K562 (cell line): ENCODE results near the gene EPHA2. TPM values are rescaled to one million over a fixed set of nuclear protein-coding genes. Genes with fewer than 3 reads are reported as not detected.

ENCODE experiments used
- ATAC-seq: fragments of 200-7000 bp; cut with Tn5 transposase; 3 replicates; pipeline ENCODE4 v1.9.1; 2020; ENCODE audit warnings: moderate library complexity
- BruUV-seq: library from RNA; stranded (reverse); fragments of 400-500 nt; replicated peaks from 2 replicates; lab custom pipeline; 2021; lab: Mats Ljungman, UMichigan
- CTCF ChIA-PET: fragments of 300-600 bp; formaldehyde crosslinking; extraction: SDS; loops from one replicate; lab custom pipeline; 2021; ENCODE audit warnings: low intra/inter-chr PET ratio; lab: Yijun Ruan, JAX
- POLR2A ChIA-PET: fragments of 300-600, 350-650 bp; sonication (Branson Sonifier 250); formaldehyde crosslinking; extraction: SDS; loops from one replicate; lab custom pipeline; 2021; ENCODE audit warnings: antibody characterized with exemption, inconsistent platforms; lab: Yijun Ruan, JAX
- DNase-seq, 4 experiments: peaks; one replicate each; pipeline versions ENCODE4 v3.0.0 to v3.0.0-alpha.2; 2011 to 2018; ENCODE audit warnings: low spot score in 3 of 4, mixed read lengths in 3 of 4; ENCODE audit errors: extremely low read depth in 1 of 4
- FAIRE-seq: peaks from 2 replicates; lab custom pipeline; 2011; peaks lifted over from hg19 to GRCh38; lab: Jason Lieb, UNC
- H2AFZ ChIP-seq: 2 replicates; pipeline ENCODE4 v1.6.0; 2011; ENCODE audit warnings: low read depth, low read length, control low read depth, inconsistent platforms
- H3K27ac ChIP-seq: fragments of 200-600 bp; 3 replicates; pipeline ENCODE4 v1.8.0; 2011; ENCODE audit warnings: low read depth, mild to moderate bottlenecking, control low read depth, inconsistent platforms, low read length, moderate library complexity, mixed read lengths; ENCODE audit errors: extremely low read depth
- H3K27me3 ChIP-seq, 2 experiments: fragments of 300-600 bp in 1 of 2; 2 replicates in 1 of 2; 3 replicates in 1 of 2; pipeline versions ENCODE4 v1.6.0 to v1.8.0; 2011; ENCODE audit warnings: inconsistent platforms in 2 of 2, low read length in 2 of 2, mild to moderate bottlenecking in 1 of 2, mixed read lengths in 1 of 2, moderate library complexity in 1 of 2; ENCODE audit not compliant: control insufficient read depth in 2 of 2, insufficient read depth in 2 of 2
- H3K36me3 ChIP-seq: fragments of 300-600 bp; 3 replicates; pipeline ENCODE4 v1.8.0; 2011; ENCODE audit warnings: mild to moderate bottlenecking, low read length, inconsistent platforms; ENCODE audit not compliant: control insufficient read depth, insufficient read depth
- H3K4me1 ChIP-seq, 2 experiments: fragments of 200-600 bp in 1 of 2; replicated peaks in 1 of 2; 2 replicates in 1 of 2; 3 replicates in 1 of 2; pipeline versions ENCODE4 v1.5.1 to v1.8.0; 2011; ENCODE audit warnings: inconsistent platforms in 2 of 2, low read length in 2 of 2, mild to moderate bottlenecking in 1 of 2, mixed read lengths in 1 of 2, moderate library complexity in 1 of 2; ENCODE audit not compliant: control insufficient read depth in 2 of 2, insufficient read depth in 2 of 2
- H3K4me2 ChIP-seq: 2 replicates; pipeline ENCODE4 v1.6.1; 2011; ENCODE audit warnings: low read length, control low read depth, inconsistent platforms, mixed read lengths; ENCODE audit not compliant: insufficient read depth
- H3K4me3 ChIP-seq: fragments of 200-600 bp; sonication (generic), shearing (Covaris generic); 2 replicates; pipeline ENCODE4 v1.5.1; 2016; ENCODE audit warnings: control low read depth, inconsistent platforms
- H3K79me2 ChIP-seq: fragments of 200-600 bp; 3 replicates; pipeline ENCODE4 v1.8.0; 2011; ENCODE audit warnings: low read length, inconsistent platforms; ENCODE audit not compliant: control insufficient read depth, insufficient read depth
- H3K9ac ChIP-seq, 2 experiments: 2 replicates each; pipeline versions ENCODE4 v1.6.0 to v1.6.1; 2011; ENCODE audit warnings: low read depth in 2 of 2, low read length in 2 of 2, control low read depth in 1 of 2, inconsistent platforms in 1 of 2, mild to moderate bottlenecking in 1 of 2, mixed read lengths in 1 of 2; ENCODE audit not compliant: insufficient read depth in 1 of 2
- H3K9me1 ChIP-seq: one replicate; pipeline ENCODE4 v1.6.0; 2011; ENCODE audit warnings: inconsistent platforms, mild to moderate bottlenecking, low read length, moderate library complexity; ENCODE audit not compliant: control insufficient read depth, insufficient read depth
- H3K9me3 ChIP-seq: replicated peaks from 2 replicates; pipeline ENCODE4 v1.5.1; 2011; ENCODE audit warnings: low read depth, low read length, inconsistent platforms; ENCODE audit not compliant: control insufficient read depth, insufficient read depth
- H4K20me1 ChIP-seq: replicated peaks from 2 replicates; pipeline ENCODE4 v1.6.1; 2011; ENCODE audit warnings: low read length, inconsistent platforms, mixed read lengths; ENCODE audit not compliant: control insufficient read depth, insufficient read depth
- KLF1 ChIP-seq: fragments of 450-650 bp; IDR thresholded peaks from 2 replicates; pipeline ENCODE4 v1.6.1; 2016; ENCODE audit warnings: missing genetic modification characterization, missing compliant biosample characterization
- PPARD ChIP-seq: fragments of 250-450 bp; sonication (Bioruptor Pico); IDR thresholded peaks from 2 replicates; pipeline ENCODE4 v1.8.0; 2022; ENCODE audit warnings: inconsistent platforms, mild to moderate bottlenecking, moderate library complexity
- PTBP1 ChIP-seq: fragments of 200-400 bp; formaldehyde crosslinking; IDR thresholded peaks from 2 replicates; pipeline ENCODE4 v1.6.1; 2017; ENCODE audit warnings: low read depth, low read length
- RCOR1 ChIP-seq, 2 experiments: IDR thresholded peaks; 2 replicates each; pipeline ENCODE4 v1.6.1; 2012; ENCODE audit warnings: low read depth in 2 of 2, low read length in 2 of 2, borderline replicate concordance in 1 of 2, improper control_type of control experiment in 1 of 2
- STAG1 ChIP-seq: sonication (generic); formaldehyde crosslinking; IDR thresholded peaks from 2 replicates; pipeline ENCODE4 v1.5.0; 2020; ENCODE audit warnings: missing genetic modification reagents, borderline replicate concordance
- ZC3H4 ChIP-seq: sonication (generic); formaldehyde crosslinking; IDR thresholded peaks from 2 replicates; pipeline ENCODE4 v1.9.0; 2021; ENCODE audit warnings: missing genetic modification reagents, borderline replicate concordance
- ZFP36 ChIP-seq: fragments of 150-350 bp; IDR thresholded peaks from 2 replicates; pipeline ENCODE4 v1.6.1; 2018; ENCODE audit warnings: low read length, low read depth; ENCODE audit not compliant: partially characterized antibody
- ZNF232 ChIP-seq: sonication (generic); formaldehyde crosslinking; IDR thresholded peaks from 2 replicates; pipeline ENCODE4 v1.8.0; 2022; ENCODE audit warnings: mild to moderate bottlenecking, missing genetic modification reagents
- ZNF316 ChIP-seq: fragments of 450-650 bp; IDR thresholded peaks from 2 replicates; pipeline ENCODE4 v1.6.1; 2016
- WGBS: fragments of 100-300 bp; shearing (Covaris generic); methylation state at CpG from one replicate; pipeline ENCODE4 v1.1.6; 2016; ENCODE audit warnings: low coverage, mixed read lengths; ENCODE audit not compliant: insufficient coverage; ENCODE audit errors: missing lambda C conversion rate; 5-methylcytosine and 5-hydroxymethylcytosine counted together
- in situ Hi-C: fragments of 300-500 bp; cut with MboI; formaldehyde crosslinking; loops from 4 replicates; pipeline ENCODE4 v1.15.0; 2018; ENCODE audit warnings: inconsistent platforms, mixed read lengths
- intact Hi-C: fragments of 100-400 bp; cut with micrococcal nuclease; formaldehyde crosslinking; loops from 2 replicates; pipeline ENCODE4 v1.14.2; 2022
- polyA plus RNA-seq, 8 experiments: library from polyadenylated mRNA; depleted of rRNA in 4 of 8; stranded (reverse) in 5 of 8; unstranded in 3 of 8; fragments of >200 nt; fragmentation: Nextera tagmentation in 2 of 8; fragmentation: Illumina TruSeq in 1 of 8; extraction: Ambion mirVana in 2 of 8; extraction: Trizol in 1 of 8; gene quantifications; 2 replicates each; pipeline versions ENCODE4 v1.2.1 to v1.2.3, GENCODE V29; 2011 to 2014; ENCODE audit warnings: inconsistent platforms in 1 of 8, missing spikeins in 1 of 8
- total RNA-seq, 7 experiments: library from RNA; depleted of rRNA in 6 of 7; stranded (reverse); fragments of >200 nt in 6 of 7; fragmentation: Illumina TruSeq in 2 of 7; extraction: Trizol in 2 of 7; gene quantifications; 2 replicates each; pipeline versions ENCODE4 v1.2.1 to v1.2.3, GENCODE V29; 2011 to 2021; ENCODE audit warnings: low replicate concordance in 1 of 7
- TF ChIP-seq, protein P1 (sequence below): fragments of 200-800 bp; sonication (Bioruptor generic); IDR thresholded peaks from 2 replicates; pipeline ENCODE4 v1.6.1; 2017; ENCODE audit warnings: missing genetic modification characterization, missing compliant biosample characterization

The EPHA2 gene
- total and polyA plus RNA-seq, 9 of the 15 experiments (the other 6 are each of a cell fraction or from before 2014, with no cell fraction given) = 0.04 to 0.40 (median 0.07) TPM; not detected in 4

DNA sequence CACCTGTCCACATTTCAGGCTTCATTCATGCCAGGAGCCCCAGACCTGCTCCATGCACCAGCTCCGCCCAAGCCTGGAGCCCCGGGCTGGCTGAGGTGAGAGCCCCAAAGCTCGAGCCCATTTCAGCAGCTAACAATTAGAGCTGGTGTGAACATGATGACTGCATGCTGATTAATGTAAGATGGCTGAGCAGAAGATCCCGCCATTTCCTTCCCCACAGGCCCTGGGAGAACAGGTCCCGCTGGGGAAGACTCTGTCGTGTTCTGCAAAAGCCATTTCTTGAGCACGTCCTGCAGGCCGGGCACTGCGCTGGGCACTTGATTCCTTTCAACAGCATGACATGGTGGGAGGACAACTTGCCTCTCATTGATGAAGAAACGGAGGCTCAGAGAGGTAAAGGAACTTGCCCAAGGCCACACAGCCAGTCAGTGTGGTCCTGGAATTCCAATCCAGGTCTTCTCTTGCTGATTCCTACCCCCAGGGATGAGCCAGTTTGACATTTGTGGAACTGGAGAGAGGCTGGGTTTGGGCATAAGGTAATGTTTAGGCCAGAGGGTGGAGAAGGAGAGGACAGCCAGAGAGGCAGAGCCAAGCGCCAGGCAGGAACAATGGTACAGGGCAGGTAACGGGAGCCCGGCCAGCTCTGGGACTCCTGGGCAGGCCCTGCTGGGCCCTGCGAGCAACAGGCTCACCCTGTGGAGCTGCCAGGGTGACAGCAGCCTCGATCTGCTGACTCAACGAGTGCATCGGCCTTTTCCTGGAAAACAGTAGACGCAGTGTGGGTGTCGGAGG, 28.1 kb upstream of the EPHA2 start:
- Histone ChIP-seq H3K79me2 (no peaks in the 10 kb centered on the region), H3K4me2 (no peak overlapping the region), H3K4me1 (peaks cover 2 to 27% of the 10 kb centered on the region in 2 experiments; a peak in 4 of 5 replicates), H3K27ac (no peak overlapping the region), H3K9me3 (no peaks in the 10 kb centered on the region), H2AFZ (no peak overlapping the region), H3K27me3 (no peaks in the 10 kb centered on the region), H3K9ac (peak overlapping the region in 1 of 2 experiments; percentile 82; a peak in 2 of 4 replicates), H3K36me3 (no peaks in the 10 kb centered on the region), H3K4me3 (no peak overlapping the region), H4K20me1 (no peaks in the 10 kb centered on the region), H3K9me1 (no peaks in the 10 kb centered on the region)
- CTCF ChIA-PET = interaction anchor here (7.5 kb wide), 1 partner anchor 104 kb away, joined by 208 read pairs; no protein-coding TSS in a partner anchor
- intact Hi-C loops = no loop called here
- FAIRE-seq (peak; percentile 19), ATAC-seq (no peak), DNase-seq (no peak)
- BruUV-seq = no TSS peak
- in situ Hi-C loops = no loop called here
- POLR2A ChIA-PET = interaction anchor here (1.3 kb wide), 1 partner anchor 40 kb away, joined by 4 read pairs; no protein-coding TSS in a partner anchor
- 50% methylated on average over 18 of the region's 19 CpGs for WGBS
- TF ChIP-seq PPARD (CRISPR knock-in tag) = no peak
- TF ChIP-seq PTBP1 = 0 out of 2 replicates have a peak, but pooled peaks have one; percentile 84
- TF ChIP-seq ZC3H4 (CRISPR knock-in tag) = no peak
- peak in 1 of 2 experiments; percentile 48; a peak in 2 of 4 replicates for TF ChIP-seq RCOR1 (IDR thresholded peaks at IDR 0.05; ENCODE audit: borderline replicate concordance in 1 of 2, low read depth in 2 of 2, low read length in 2 of 2)
- no peak for TF ChIP-seq ZNF232 (CRISPR knock-in tag)
- TF ChIP-seq KLF1 = no peak
- TF ChIP-seq STAG1 (CRISPR knock-in tag) = no peak
- TF ChIP-seq, protein P1, sequence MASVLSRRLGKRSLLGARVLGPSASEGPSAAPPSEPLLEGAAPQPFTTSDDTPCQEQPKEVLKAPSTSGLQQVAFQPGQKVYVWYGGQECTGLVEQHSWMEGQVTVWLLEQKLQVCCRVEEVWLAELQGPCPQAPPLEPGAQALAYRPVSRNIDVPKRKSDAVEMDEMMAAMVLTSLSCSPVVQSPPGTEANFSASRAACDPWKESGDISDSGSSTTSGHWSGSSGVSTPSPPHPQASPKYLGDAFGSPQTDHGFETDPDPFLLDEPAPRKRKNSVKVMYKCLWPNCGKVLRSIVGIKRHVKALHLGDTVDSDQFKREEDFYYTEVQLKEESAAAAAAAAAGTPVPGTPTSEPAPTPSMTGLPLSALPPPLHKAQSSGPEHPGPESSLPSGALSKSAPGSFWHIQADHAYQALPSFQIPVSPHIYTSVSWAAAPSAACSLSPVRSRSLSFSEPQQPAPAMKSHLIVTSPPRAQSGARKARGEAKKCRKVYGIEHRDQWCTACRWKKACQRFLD (CRISPR knock-in tag) = no peak
- TF ChIP-seq ZFP36 = peak; percentile 90
- TF ChIP-seq ZNF316 = peak; percentile 19; the same call in 1 of the 2 replicates
